Hematopoietic multipotent progenitor cell treated with erythropoietin and hydrocortisone succinate and interleukin-3 and kit ligand, for 4 days (in vitro differentiated cells): ENCODE data around the gene GNAL.
A peak's percentile ranks its signal among the peaks of the same experiment; 100 is the strongest.
"Not testable (repeated sequence)": the region's sequence is repeated elsewhere in the genome, so short reads cannot be mapped to it uniquely, and the experiment has no call there.

ENCODE experiments used
- DNase-seq: peaks from one replicate; pipeline ENCODE4 v3.0.0-alpha.2; 2015

GNAL gene

GRCh38 chr18:11854554-11854953 lies 165.5 kb downstream of the GNAL start:
- not testable (repeated sequence) for DNase-seq

GRCh38 chr18:11857177-11857887 lies 168.3 kb downstream of the GNAL start:
- DNase-seq, result no peak

- no peak for DNase-seq
Observed at GRCh38 chr18:11859282-11859830, 170.3 kb downstream of the GNAL start.

GRCh38 chr18:11859903-11860407 lies 170.9 kb downstream of the GNAL start:
- no peak for DNase-seq

GRCh38 chr18:11860594-11861450 lies 171.8 kb downstream of the GNAL start:
- no peak for DNase-seq

- no peak for DNase-seq
Observed at GRCh38 chr18:11861583-11862288, 172.7 kb downstream of the GNAL start.

- no peak for DNase-seq
Observed at GRCh38 chr18:11862468-11863137, 173.5 kb downstream of the GNAL start.

- DNase-seq, result no peak
Observed at GRCh38 chr18:11864471-11864870, 175.4 kb downstream of the GNAL start.

GRCh38 chr18:11865071-11865470 lies 176.0 kb downstream of the GNAL start:
- no peak for DNase-seq

GRCh38 chr18:11866329-11866728 lies 177.3 kb downstream of the GNAL start:
- DNase-seq, result no peak

- no peak for DNase-seq
Observed at GRCh38 chr18:11866764-11867163, 177.7 kb downstream of the GNAL start.

- no peak for DNase-seq
Observed at GRCh38 chr18:11868230-11868629, 179.2 kb downstream of the GNAL start.

- DNase-seq, result no peak
Observed at GRCh38 chr18:11871501-11871900, 182.4 kb downstream of the GNAL start.

- peak; percentile 57 for DNase-seq
Observed at GRCh38 chr18:11872479-11873136, 183.5 kb downstream of the GNAL start.

GRCh38 chr18:11873670-11874340 lies 184.7 kb downstream of the GNAL start:
- DNase-seq, result no peak

GRCh38 chr18:11874676-11875075 lies 185.6 kb downstream of the GNAL start:
- DNase-seq, result no peak

GRCh38 chr18:11877497-11878135 lies 188.6 kb downstream of the GNAL start:
- no peak for DNase-seq

GRCh38 chr18:11880586-11881304 lies 191.7 kb downstream of the GNAL start:
- DNase-seq, result peak; percentile 84

GRCh38 chr18:11882636-11883035 lies 193.6 kb downstream of the GNAL start:
- no peak for DNase-seq

GRCh38 chr18:11883153-11883552 lies 194.1 kb downstream of the GNAL start:
- peak; percentile 68 for DNase-seq
